Tibial artery (tissue), 4 donors: ENCODE results near the gene LRCOL1.

Source experiments
- DNase-seq, 2 donors: peaks; one replicate each; pipeline ENCODE4 v3.0.0-alpha.2; 2019
- H3K27ac ChIP-seq, 2 donors: fragments of 200-600 bp; sonication (generic) in 1 of 2; 1 replicate in 1 of 2; 2 replicates in 1 of 2; pipeline ENCODE4 v1.5.1; 2018 to 2019; ENCODE audit warnings: mild to moderate bottlenecking in 1 of 2
- H3K27me3 ChIP-seq, 2 donors: fragments of 200-600 bp; sonication (generic) in 1 of 2; one replicate each; pipeline versions ENCODE4 v1.5.1 to v1.6.0; 2016 to 2019
- H3K36me3 ChIP-seq, 3 donors: fragments of 200-600 bp; sonication (generic) in 2 of 3; one replicate each; pipeline ENCODE4 v1.5.1; 2016 to 2019; ENCODE audit warnings: mild to moderate bottlenecking in 2 of 3
- H3K4me1 ChIP-seq, 4 donors: fragments of 200-600 bp; sonication (generic) in 2 of 4; 1 replicate in 3 of 4; 2 replicates in 1 of 4; pipeline ENCODE4 v1.5.1; 2016 to 2019
- H3K4me3 ChIP-seq, 2 donors: fragments of 200-600 bp; sonication (generic) in 1 of 2; 1 replicate in 1 of 2; 2 replicates in 1 of 2; pipeline ENCODE4 v1.5.1; 2018 to 2019; ENCODE audit warnings: mild to moderate bottlenecking in 2 of 2
- H3K9me3 ChIP-seq, 3 donors: fragments of 200-600 bp; sonication (generic) in 1 of 3; one replicate each; pipeline ENCODE4 v1.5.1; 2016 to 2019
- intact Hi-C: fragments of 100-400 bp; cut with DNase I; formaldehyde crosslinking; loops from one replicate; pipeline ENCODE4 v1.15.0; 2023; ENCODE audit warnings: low total_unique reads
- TF ChIP-seq, protein P1 (sequence below), 2 experiments: fragments of 200-600 bp in 1 of 2; fragments of 450-650 bp in 1 of 2; IDR thresholded peaks; one replicate each; pipeline ENCODE4 v1.5.1; 2017 to 2019; ENCODE audit warnings: antibody characterized with exemption in 2 of 2, mild to moderate bottlenecking in 1 of 2, moderate library complexity in 1 of 2

The LRCOL1 gene

GRCh38 chr12:132568826-132569480 is 41.4 kb downstream of the LRCOL1 start:
- Histone ChIP-seq H3K27me3 (no peaks in the 10 kb centered on the region), H3K9me3 (no peaks in the 10 kb centered on the region), H3K4me3 (no peak overlapping the region), H3K36me3 (peaks cover 5 to 69% (median 52%) of the 10 kb centered on the region in 3 donors), H3K27ac (no peak overlapping the region), H3K4me1 (no peaks in the 10 kb centered on the region)
- no peak for DNase-seq
- TF ChIP-seq, protein P1, sequence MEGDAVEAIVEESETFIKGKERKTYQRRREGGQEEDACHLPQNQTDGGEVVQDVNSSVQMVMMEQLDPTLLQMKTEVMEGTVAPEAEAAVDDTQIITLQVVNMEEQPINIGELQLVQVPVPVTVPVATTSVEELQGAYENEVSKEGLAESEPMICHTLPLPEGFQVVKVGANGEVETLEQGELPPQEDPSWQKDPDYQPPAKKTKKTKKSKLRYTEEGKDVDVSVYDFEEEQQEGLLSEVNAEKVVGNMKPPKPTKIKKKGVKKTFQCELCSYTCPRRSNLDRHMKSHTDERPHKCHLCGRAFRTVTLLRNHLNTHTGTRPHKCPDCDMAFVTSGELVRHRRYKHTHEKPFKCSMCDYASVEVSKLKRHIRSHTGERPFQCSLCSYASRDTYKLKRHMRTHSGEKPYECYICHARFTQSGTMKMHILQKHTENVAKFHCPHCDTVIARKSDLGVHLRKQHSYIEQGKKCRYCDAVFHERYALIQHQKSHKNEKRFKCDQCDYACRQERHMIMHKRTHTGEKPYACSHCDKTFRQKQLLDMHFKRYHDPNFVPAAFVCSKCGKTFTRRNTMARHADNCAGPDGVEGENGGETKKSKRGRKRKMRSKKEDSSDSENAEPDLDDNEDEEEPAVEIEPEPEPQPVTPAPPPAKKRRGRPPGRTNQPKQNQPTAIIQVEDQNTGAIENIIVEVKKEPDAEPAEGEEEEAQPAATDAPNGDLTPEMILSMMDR (IDR thresholded peaks at IDR 0.05) = no peak
- intact Hi-C loops = no loop called here

DNA sequence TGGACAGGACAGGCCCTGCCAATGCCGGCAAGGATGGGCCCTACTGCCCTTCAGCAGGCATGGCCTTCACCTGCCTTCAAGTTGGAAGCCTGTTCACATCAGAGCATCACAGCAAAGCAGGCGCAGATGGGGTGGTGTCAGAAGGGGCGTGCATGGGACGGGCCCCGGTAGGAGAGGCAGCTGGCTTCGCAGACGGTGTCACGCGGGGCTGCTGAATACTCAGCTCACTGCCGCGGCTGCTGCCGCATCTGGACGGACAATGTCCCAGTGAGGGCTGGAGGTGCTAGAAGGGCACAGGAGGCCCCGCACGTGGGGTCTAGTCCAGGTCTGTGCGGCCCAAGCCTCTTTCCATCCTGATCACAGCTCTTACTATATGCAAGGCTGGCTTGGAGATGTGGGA is 42.1 kb downstream of the LRCOL1 start:
- TF ChIP-seq, protein P1 (IDR thresholded peaks at IDR 0.05) = no peak
- intact Hi-C loops = no loop called here
- Histone ChIP-seq H3K27me3 (no peaks in the 10 kb centered on the region), H3K27ac (no peak overlapping the region), H3K9me3 (no peaks in the 10 kb centered on the region), H3K4me1 (no peaks in the 10 kb centered on the region), H3K4me3 (no peak overlapping the region), H3K36me3 (peaks cover 0 to 63% (median 46%) of the 10 kb centered on the region in 3 donors)
- no peak for DNase-seq

GRCh38 chr12:132566516-132567131 is 43.8 kb downstream of the LRCOL1 start:
- Histone ChIP-seq H3K36me3 (peaks cover 0 to 46% (median 40%) of the 10 kb centered on the region in 3 donors), H3K27me3 (no peaks in the 10 kb centered on the region), H3K27ac (no peak overlapping the region), H3K4me1 (no peaks in the 10 kb centered on the region), H3K4me3 (no peak overlapping the region), H3K9me3 (no peaks in the 10 kb centered on the region)
- intact Hi-C loops = no loop called here
- DNase-seq = no peak
- TF ChIP-seq, protein P1 (IDR thresholded peaks at IDR 0.05) = no peak

GRCh38 chr12:132565365-132565764 is 45.0 kb downstream of the LRCOL1 start:
- no peak for DNase-seq
- Histone ChIP-seq H3K4me3 (no peak overlapping the region), H3K9me3 (no peaks in the 10 kb centered on the region), H3K4me1 (peaks cover 0 to 11% (median 9%) of the 10 kb centered on the region in 4 donors), H3K36me3 (peaks cover 0 to 34% (median 27%) of the 10 kb centered on the region in 3 donors), H3K27ac (no peak overlapping the region), H3K27me3 (no peaks in the 10 kb centered on the region)
- intact Hi-C loops = no loop called here
- TF ChIP-seq, protein P1 (IDR thresholded peaks at IDR 0.05) = no peak

- intact Hi-C loops = no loop called here
- Histone ChIP-seq H3K36me3 (peaks cover 0 to 25% (median 14%) of the 10 kb centered on the region in 3 donors), H3K4me3 (no peak overlapping the region), H3K27ac (no peak overlapping the region), H3K27me3 (no peaks in the 10 kb centered on the region), H3K4me1 (peaks cover 0 to 23% (median 20%) of the 10 kb centered on the region in 4 donors), H3K9me3 (no peaks in the 10 kb centered on the region)
- TF ChIP-seq, protein P1 (IDR thresholded peaks at IDR 0.05) = no peak
- no peak for DNase-seq
Observed at GRCh38 chr12:132563911-132564310, 46.5 kb downstream of the LRCOL1 start.
